Testis (tissue), 3 donors: ENCODE data around the gene CRYBA1. TPM values are rescaled to one million over a fixed set of nuclear protein-coding genes. Genes with fewer than 3 reads are reported as not detected.

Experiments used
- DNase-seq: peaks from one replicate; pipeline ENCODE4 v3.0.0-alpha.2; 2019
- H3K27ac ChIP-seq, 2 donors: fragments of 200-600 bp; sonication (generic); one replicate each; pipeline ENCODE4 v1.5.1; 2019
- H3K27me3 ChIP-seq: fragments of 200-600 bp; sonication (generic); one replicate; pipeline ENCODE4 v1.5.1; 2019
- H3K36me3 ChIP-seq: fragments of 200-600 bp; sonication (generic); one replicate; pipeline ENCODE4 v1.5.1; 2017; ENCODE audit warnings: low read depth; ENCODE audit errors: missing control alignments
- H3K4me1 ChIP-seq: fragments of 200-600 bp; sonication (generic); one replicate; pipeline ENCODE4 v1.5.1; 2019
- H3K4me3 ChIP-seq, 2 donors: fragments of 200-600 bp; sonication (generic); one replicate each; pipeline ENCODE4 v1.5.1; 2017 to 2019
- H3K9me3 ChIP-seq: fragments of 200-600 bp; sonication (generic); one replicate; pipeline ENCODE4 v1.5.1; 2017
- POLR2A ChIP-seq: fragments of 450-650 bp; IDR thresholded peaks from one replicate; pipeline ENCODE4 v1.6.1; 2017; ENCODE audit warnings: antibody characterized with exemption, mild to moderate bottlenecking, moderate library complexity
- WGBS, 2 donors: methylation state at CpG; one replicate each; pipeline ENCODE4 v1.1.5; 2018; 5-methylcytosine and 5-hydroxymethylcytosine counted together
- intact Hi-C: fragments of 100-400 bp; cut with DNase I; formaldehyde crosslinking; loops from one replicate; pipeline ENCODE4 v1.15.1; 2023; ENCODE audit warnings: low total_unique reads
- polyA plus RNA-seq: library from polyadenylated mRNA; stranded (reverse); fragments of 350-450 nt; fragmentation: Illumina TruSeq; extraction: RNeasy Lipid Tissue Mini Kit (QIAGEN cat#74804); gene quantifications from one replicate; pipeline ENCODE4 v1.2.3, GENCODE V29; 2014; ENCODE audit warnings: low read depth, low replicate concordance; ENCODE audit not compliant: insufficient read depth
- total RNA-seq, 2 donors: library from RNA; depleted of rRNA; stranded (reverse); fragments of >200 nt; gene quantifications; one replicate each; pipeline ENCODE4 v1.2.3, GENCODE V29; 2016
- TF ChIP-seq, protein P1 (sequence below), 3 experiments: fragments of 450-650 bp in 2 of 3; fragments of 200-600 bp in 1 of 3; sonication (generic) in 1 of 3; IDR thresholded peaks; one replicate each; pipeline ENCODE4 v1.5.1; 2016 to 2019; ENCODE audit warnings: antibody characterized with exemption in 3 of 3, mild to moderate bottlenecking in 2 of 3, moderate library complexity in 1 of 3

The CRYBA1 gene
- total and polyA plus RNA-seq, 3 donors from 2014 or later, result not detected

DNA sequence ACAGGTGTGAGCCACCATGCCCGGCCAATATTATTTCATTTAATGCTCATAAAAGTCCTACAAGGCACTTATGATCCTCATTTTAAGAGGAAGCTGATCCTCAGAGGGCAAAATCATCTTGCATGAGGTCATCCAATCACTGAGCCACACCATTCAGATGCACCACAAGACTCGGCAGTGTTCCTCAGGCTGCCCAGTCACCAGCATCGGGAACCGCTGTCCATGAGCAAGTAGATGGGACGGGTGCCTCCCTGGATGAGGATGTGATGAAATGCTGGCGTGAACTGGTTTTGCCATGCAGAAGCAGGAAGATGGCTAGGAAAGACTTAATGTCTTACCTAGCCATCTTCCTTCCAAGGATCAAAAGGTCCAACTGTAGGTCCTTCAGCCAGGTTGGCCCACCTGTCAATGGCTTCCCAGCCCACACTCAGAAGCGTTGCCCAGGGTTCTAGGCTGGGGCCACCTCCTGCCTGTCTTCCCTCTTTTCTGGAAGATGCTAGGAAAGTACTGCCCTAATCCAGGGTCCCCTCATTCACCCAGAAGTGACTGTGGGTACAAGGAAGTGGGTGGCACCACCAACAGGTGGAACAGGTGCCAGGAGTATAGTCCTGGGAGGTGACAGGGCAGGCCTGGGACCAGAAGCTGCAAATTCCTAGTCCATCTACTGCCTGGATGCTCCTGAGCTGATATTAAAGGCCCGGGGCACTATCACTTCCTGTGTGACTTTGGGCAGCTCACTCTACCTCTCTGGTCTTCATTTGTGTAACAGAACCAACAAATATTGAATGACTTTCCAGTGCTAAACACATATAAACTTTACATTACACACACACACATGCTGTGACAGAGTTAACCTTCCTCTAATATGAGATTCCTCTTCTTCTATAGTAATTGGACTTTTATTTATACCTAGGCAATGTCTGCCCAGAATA is 32.2 kb upstream of the CRYBA1 start:
- TF ChIP-seq, protein P1, sequence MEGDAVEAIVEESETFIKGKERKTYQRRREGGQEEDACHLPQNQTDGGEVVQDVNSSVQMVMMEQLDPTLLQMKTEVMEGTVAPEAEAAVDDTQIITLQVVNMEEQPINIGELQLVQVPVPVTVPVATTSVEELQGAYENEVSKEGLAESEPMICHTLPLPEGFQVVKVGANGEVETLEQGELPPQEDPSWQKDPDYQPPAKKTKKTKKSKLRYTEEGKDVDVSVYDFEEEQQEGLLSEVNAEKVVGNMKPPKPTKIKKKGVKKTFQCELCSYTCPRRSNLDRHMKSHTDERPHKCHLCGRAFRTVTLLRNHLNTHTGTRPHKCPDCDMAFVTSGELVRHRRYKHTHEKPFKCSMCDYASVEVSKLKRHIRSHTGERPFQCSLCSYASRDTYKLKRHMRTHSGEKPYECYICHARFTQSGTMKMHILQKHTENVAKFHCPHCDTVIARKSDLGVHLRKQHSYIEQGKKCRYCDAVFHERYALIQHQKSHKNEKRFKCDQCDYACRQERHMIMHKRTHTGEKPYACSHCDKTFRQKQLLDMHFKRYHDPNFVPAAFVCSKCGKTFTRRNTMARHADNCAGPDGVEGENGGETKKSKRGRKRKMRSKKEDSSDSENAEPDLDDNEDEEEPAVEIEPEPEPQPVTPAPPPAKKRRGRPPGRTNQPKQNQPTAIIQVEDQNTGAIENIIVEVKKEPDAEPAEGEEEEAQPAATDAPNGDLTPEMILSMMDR (IDR thresholded peaks at IDR 0.05), result no peak
- no peak for TF ChIP-seq POLR2A
- intact Hi-C loops, result no loop called here
- no peak overlapping the region for H3K27ac ChIP-seq

DNA sequence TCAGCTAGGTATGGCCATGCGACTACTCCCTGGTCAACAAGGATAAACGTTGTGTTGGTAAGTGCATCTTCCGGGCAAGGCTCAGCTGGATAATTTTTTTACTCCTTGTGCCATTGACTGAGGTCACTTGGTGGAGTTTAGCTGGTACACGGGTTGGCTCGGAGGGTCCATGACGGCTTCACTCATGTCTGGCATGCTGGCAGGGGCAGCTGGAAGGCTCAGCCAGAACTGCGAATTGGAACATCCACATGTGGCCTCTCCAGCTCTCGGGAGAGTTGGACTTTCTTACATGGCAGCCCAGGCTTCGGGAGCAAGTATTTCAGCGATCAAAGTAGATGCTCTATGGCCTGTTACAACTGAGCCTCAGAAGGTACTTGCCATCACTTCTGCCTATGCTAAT is 31.5 kb upstream of the CRYBA1 start:
- Histone ChIP-seq H3K4me1 (peaks cover 5% of the 10 kb centered on the region), H3K27ac (no peak overlapping the region), H3K36me3 (no peaks in the 10 kb centered on the region), H3K9me3 (no peaks in the 10 kb centered on the region), H3K4me3 (no peak overlapping the region), H3K27me3 (no peaks in the 10 kb centered on the region)
- no peak for TF ChIP-seq POLR2A
- TF ChIP-seq, protein P1 (IDR thresholded peaks at IDR 0.05), result no peak
- 91 to 92% methylated on average over 10 of the region's 10 CpGs for WGBS, 2 donors
- intact Hi-C loops, result no loop called here
- DNase-seq, result no peak

More for the DNA sequence above, 32.2 kb upstream of the CRYBA1 start:
- Histone ChIP-seq H3K4me1 (peaks cover 3% of the 10 kb centered on the region), H3K27me3 (no peaks in the 10 kb centered on the region), H3K9me3 (no peaks in the 10 kb centered on the region), H3K4me3 (no peak overlapping the region), H3K36me3 (no peaks in the 10 kb centered on the region)
- no peak for DNase-seq
- 80 to 94% methylated on average over 8 of the region's 8 CpGs for WGBS, 2 donors

DNA sequence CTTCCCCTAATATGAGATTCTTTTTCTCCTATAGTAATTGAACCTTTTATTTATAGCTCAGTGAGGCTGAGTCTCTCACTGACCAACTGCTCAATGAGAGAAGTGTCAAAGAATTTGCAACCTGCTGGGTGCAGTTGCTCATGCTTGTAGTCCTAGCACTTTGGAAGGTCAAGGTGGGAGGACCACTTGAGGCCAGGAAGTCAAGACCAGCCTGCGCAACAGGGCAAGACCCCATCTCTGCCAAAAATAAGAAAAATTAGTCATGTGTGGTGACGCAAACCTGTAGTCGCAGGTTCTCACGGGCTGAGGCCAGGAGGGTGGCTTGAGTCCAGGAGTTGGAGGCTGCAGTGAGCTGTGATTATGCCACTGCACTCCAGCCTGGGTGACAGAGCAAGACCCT is 30.9 kb upstream of the CRYBA1 start:
- WGBS, 2 donors, result 86 to 88% methylated on average over 4 of the region's 4 CpGs
- Histone ChIP-seq H3K36me3 (no peaks in the 10 kb centered on the region), H3K4me3 (no peak overlapping the region), H3K9me3 (no peaks in the 10 kb centered on the region), H3K4me1 (peaks cover 5% of the 10 kb centered on the region), H3K27me3 (no peaks in the 10 kb centered on the region), H3K27ac (no peak overlapping the region)
- DNase-seq, result no peak
- intact Hi-C loops, result no loop called here
- no peak for TF ChIP-seq POLR2A
- TF ChIP-seq, protein P1 (IDR thresholded peaks at IDR 0.05), result no peak

DNA sequence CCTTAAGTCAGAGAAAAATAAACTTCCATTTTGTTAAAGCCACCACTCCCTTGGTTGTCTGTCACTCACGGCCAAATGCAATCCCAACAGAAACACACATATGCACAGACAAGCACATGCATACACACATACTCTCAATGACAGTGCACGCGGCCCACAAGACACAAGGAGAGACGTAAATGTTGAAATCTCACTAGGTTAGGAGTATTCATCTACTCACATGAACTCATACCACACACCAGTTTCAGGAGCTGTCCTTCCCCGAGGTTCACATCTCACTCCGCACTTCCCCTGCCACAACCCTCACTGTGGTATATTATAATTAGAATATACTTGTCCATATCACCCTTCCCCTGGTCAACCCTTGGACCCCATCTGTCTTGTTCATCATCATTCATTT is 30.5 kb upstream of the CRYBA1 start:
- no peaks in the 10 kb centered on the region for H3K36me3 ChIP-seq

More for the DNA sequence above, 30.5 kb upstream of the CRYBA1 start:
- WGBS, 2 donors, result 84 to 86% methylated on average over 6 of the region's 6 CpGs
- H3K9me3 ChIP-seq, result no peaks in the 10 kb centered on the region
- H3K27me3 ChIP-seq, result no peaks in the 10 kb centered on the region
- TF ChIP-seq, protein P1 (IDR thresholded peaks at IDR 0.05), result no peak
- intact Hi-C loops, result no loop called here
- no peak overlapping the region for H3K27ac ChIP-seq
- no peak for DNase-seq
- peaks cover 5% of the 10 kb centered on the region for H3K4me1 ChIP-seq
- no peak overlapping the region for H3K4me3 ChIP-seq
